Bronchial epithelial cell (primary cell): Measurements from ENCODE around the gene IL1RN. TPM values are rescaled to one million over a fixed set of nuclear protein-coding genes. Genes with fewer than 3 reads are reported as not detected.
A peak's percentile ranks its signal among the peaks of the same experiment; 100 is the strongest.

Source experiments
- DNase-seq: peaks from one replicate; pipeline ENCODE4 v3.0.0-alpha.2; 2010; ENCODE audit warnings: low read depth
- FAIRE-seq: peaks from 2 replicates; lab custom pipeline; 2011; peaks lifted over from hg19 to GRCh38; lab: Jason Lieb, UNC
- H3K27me3 ChIP-seq: 2 replicates; pipeline ENCODE4 v1.5.1; 2011; ENCODE audit warnings: low read length; ENCODE audit not compliant: control insufficient read depth, insufficient read depth
- H3K36me3 ChIP-seq: 2 replicates; pipeline ENCODE4 v1.5.1; 2011; ENCODE audit warnings: low read length; ENCODE audit not compliant: control insufficient read depth, insufficient read depth
- H3K4me3 ChIP-seq: 2 replicates; pipeline ENCODE4 v1.5.1; 2011; ENCODE audit warnings: mild to moderate bottlenecking, low read depth, low read length, control low read depth
- total RNA-seq: library from RNA; depleted of rRNA; stranded (reverse); fragments of >200 nt; gene quantifications from 2 replicates; pipeline ENCODE4 v1.2.1, GENCODE V29; 2014
- TF ChIP-seq, protein P1 (sequence below): IDR thresholded peaks from 2 replicates; pipeline ENCODE4 v1.5.1; 2011; ENCODE audit warnings: mild to moderate bottlenecking, moderate library complexity, low read length, control low read depth, inconsistent platforms; ENCODE audit not compliant: insufficient read depth, severe bottlenecking

The IL1RN gene
- total RNA-seq, 1 donor from 2014 or later: 71.9 TPM

DNA sequence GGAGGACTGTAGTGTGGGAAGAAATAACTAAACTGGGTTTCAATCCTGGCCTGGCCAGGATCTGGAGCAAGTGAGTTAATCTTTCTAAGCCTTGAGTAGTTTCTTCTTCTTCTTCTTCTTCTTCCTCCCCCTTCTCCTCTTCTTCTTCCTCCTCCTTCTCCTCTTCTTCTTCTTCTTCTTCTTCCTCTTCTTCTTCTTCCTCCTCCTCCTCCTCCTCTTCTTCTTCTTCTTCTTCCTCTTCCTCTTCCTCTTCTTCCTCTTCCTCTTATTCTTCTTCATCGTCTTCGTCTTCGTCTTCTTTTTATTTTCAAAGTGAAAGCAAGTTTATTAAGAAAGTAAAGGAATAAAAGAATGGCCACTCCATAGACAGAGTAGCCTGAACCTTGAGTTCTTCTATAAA lies 6.5 kb upstream of the IL1RN start:
- H3K36me3 ChIP-seq: peaks cover 2% of the 10 kb centered on the region
- TF ChIP-seq, protein P1, sequence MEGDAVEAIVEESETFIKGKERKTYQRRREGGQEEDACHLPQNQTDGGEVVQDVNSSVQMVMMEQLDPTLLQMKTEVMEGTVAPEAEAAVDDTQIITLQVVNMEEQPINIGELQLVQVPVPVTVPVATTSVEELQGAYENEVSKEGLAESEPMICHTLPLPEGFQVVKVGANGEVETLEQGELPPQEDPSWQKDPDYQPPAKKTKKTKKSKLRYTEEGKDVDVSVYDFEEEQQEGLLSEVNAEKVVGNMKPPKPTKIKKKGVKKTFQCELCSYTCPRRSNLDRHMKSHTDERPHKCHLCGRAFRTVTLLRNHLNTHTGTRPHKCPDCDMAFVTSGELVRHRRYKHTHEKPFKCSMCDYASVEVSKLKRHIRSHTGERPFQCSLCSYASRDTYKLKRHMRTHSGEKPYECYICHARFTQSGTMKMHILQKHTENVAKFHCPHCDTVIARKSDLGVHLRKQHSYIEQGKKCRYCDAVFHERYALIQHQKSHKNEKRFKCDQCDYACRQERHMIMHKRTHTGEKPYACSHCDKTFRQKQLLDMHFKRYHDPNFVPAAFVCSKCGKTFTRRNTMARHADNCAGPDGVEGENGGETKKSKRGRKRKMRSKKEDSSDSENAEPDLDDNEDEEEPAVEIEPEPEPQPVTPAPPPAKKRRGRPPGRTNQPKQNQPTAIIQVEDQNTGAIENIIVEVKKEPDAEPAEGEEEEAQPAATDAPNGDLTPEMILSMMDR: no peak
- no peak overlapping the region for H3K4me3 ChIP-seq
- DNase-seq (no peak), FAIRE-seq (no peak)
- H3K27me3 ChIP-seq: no peaks in the 10 kb centered on the region

DNA sequence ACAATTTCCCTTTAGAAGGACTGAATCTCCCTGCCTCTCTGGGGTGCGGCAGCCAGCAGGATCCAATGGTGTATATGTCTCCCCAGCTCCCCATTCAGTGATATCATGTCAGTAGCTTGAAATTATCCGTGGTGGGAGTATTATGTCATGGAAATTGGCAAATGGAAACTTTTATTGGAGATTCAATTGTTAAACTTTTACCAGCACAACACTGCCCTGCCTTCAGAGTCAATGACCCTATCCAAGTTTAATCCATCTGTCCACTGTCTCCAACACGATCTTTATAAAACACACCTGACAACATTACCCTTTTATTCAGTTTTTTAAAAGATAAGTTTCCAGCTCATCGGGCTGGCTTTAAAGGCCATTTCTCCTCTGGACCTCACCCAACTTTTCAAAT lies 5.0 kb upstream of the IL1RN start:
- H3K27me3 ChIP-seq: no peaks in the 10 kb centered on the region
- no peak for DNase-seq
- no peak overlapping the region for H3K4me3 ChIP-seq
- FAIRE-seq: no peak
- TF ChIP-seq, protein P1: no peak
- H3K36me3 ChIP-seq: peaks cover 6% of the 10 kb centered on the region

DNA sequence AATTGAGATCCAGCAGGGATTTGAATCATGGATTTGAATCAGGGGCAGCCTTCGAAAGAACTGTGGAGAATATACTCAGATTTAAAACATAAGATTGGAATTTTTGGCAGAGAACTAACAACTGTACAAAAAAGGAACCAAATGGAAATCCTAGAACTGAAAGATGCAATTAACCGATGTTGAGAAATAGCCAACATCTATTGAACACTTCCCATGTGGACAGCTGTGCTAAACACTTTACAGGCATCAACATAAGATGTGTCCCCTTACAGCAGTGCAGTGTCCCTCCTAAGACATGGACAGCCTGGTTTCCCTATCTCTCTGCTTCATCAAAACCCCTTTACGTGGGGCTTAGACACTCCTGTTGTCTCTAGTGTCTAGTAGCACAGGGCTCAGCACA lies 3.7 kb upstream of the IL1RN start:
- H3K36me3 ChIP-seq: peaks cover 14% of the 10 kb centered on the region

DNA sequence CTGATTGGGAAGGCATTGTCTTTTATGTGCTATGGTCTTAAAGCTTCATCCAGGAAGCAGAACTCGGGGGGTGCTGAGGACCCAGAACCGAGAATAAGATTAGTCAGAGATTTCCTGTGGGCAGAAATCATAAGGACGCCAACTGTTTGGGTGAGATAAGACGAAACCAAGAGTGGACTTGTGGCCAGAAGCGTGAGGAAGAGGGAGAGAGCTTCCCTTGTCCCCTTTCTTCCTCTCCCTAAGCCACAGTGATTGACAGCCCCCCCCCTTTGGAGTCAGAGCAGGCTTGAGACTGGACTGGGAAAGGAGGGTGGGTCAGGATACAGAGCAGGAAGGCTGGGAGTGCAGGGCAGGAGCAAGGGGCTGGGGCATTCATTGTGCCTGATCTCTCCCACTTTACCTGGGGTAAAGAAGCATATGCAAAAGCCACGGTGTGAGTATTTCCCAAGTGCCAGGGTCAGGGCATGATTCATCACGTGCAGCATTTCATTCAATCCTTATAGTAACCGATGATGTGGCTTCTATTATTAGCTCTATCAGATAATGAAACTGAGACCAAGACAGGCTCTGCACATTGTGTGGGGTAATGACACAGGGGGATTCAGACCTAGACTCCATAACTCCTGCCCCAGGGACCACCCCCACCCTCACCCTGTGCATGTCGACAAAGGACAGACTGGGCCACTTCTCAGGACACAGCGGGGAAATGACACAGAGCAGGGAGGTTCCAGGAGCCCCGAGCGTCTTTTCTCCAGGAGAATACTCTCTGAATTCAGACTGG lies 3.0 kb upstream of the IL1RN start:
- no peak for FAIRE-seq
- Histone ChIP-seq H3K27me3 (no peaks in the 10 kb centered on the region), H3K36me3 (peaks cover 18% of the 10 kb centered on the region), H3K4me3 (no peak overlapping the region)
- TF ChIP-seq, protein P1: no peak
- DNase-seq: peak; percentile 77

More for the DNA sequence above, 3.7 kb upstream of the IL1RN start:
- H3K4me3 ChIP-seq: no peak overlapping the region
- FAIRE-seq: no peak
- TF ChIP-seq, protein P1: no peak
- no peak for DNase-seq
- no peaks in the 10 kb centered on the region for H3K27me3 ChIP-seq

DNA sequence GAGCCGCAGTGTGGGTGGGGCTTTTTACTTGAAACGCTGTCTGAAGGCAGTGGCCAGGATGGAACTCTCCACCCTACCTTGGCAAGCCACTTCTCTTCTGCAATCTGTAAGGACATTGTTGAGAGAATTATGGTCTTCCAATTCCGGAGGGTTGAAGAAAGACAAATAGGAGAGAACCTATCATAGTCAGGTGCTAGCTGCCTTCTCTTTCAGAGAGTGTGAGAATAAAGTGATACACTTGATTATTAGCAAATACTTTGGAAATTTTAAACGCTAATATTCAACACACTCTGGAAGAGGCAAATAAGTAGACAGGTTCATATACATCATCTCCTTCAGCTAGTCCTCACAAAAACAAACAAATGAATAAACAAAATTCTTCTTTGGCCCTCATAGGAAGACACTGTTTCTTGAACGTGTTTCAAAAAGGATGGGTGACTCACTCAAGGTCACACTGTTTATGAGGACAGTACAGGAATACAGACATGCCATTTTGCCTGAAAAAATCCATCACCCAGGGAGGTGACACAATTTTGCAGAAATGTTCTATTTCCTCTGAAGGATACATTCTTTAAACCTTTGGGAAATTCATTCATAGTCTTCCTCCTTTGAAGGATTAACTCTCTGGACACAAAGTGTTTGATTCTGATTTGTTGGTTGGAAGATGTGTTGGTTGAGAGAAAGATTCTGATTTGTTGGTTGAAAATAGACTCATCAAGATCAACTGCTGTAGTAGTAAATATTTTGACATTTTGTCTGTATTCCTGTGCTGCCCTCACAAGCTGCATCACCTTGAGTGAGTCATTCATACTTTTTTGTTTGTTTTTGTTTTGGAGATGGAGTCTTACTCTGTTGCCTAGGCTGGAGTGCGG lies 2.2 kb upstream of the IL1RN start:
- H3K4me3 ChIP-seq: no peak overlapping the region
- peaks cover 21% of the 10 kb centered on the region for H3K36me3 ChIP-seq
- no peaks in the 10 kb centered on the region for H3K27me3 ChIP-seq
- DNase-seq: peak; percentile 62
- TF ChIP-seq, protein P1: no peak
- no peak for FAIRE-seq
